Body of pancreas (tissue), 4 donors: ENCODE results near the gene LYSET.

ENCODE experiments used
- POLR2A ChIP-seq, 3 donors: fragments of 450-650 bp; IDR thresholded peaks; one replicate each; pipeline ENCODE4 v1.6.1; 2016; ENCODE audit warnings: antibody characterized with exemption in 3 of 3, mild to moderate bottlenecking in 2 of 3
- TF ChIP-seq, protein P1 (sequence below), 7 experiments: fragments of 450-650 bp in 4 of 7; fragments of 200-600 bp in 3 of 7; sonication (generic) in 3 of 7; IDR thresholded peaks; one replicate each; pipeline ENCODE4 v1.5.1; 2016 to 2019; ENCODE audit warnings: antibody characterized with exemption in 7 of 7

DNA sequence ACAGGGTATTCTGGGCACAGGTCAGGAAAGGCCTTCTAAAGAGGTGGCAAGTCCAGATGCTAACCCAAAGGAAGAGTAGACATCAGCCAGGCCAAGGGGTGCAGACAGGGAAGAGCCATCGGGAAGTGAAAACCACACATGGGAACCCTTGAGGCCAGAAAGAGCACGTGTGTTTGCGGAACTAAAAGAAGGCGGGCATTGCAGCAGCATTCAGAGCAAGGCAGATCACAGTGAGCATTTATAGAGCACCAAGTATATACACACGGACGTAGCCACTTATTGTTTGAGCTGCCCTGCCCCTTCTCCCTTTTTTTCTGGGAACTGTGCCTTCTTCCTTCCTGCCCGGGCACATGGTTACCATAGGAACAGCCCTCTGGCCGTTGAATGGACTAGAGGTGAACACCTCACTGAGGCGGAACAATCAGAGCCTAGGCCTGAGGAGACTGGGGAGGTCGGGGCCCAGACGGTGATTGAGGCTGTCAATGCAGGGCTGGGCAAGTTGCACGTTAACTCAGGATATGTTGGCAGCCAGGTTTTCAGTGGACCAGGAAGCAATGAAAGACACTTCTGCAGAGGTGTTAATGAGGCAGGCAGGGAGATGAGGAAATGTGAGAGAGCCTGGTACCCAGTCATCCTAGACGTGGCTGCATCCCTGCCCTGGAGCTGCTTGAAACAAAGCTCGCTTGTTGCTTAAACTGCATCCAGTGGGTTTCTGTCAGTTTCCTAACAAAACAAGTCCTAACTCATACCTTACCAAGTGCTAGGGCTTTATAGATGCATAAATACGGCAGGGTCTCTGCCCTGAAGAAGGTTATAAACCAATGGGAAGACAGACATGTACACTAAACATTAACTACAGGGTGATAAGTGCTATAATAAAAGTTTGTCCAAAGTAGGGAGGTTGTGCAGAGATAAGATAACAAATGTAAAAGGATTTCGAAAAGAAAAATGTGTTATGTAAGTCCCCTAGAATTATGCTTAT, 34.6 kb upstream of the LYSET start:
- TF ChIP-seq POLR2A (IDR thresholded peaks at IDR 0.05): no peak
- TF ChIP-seq, protein P1, sequence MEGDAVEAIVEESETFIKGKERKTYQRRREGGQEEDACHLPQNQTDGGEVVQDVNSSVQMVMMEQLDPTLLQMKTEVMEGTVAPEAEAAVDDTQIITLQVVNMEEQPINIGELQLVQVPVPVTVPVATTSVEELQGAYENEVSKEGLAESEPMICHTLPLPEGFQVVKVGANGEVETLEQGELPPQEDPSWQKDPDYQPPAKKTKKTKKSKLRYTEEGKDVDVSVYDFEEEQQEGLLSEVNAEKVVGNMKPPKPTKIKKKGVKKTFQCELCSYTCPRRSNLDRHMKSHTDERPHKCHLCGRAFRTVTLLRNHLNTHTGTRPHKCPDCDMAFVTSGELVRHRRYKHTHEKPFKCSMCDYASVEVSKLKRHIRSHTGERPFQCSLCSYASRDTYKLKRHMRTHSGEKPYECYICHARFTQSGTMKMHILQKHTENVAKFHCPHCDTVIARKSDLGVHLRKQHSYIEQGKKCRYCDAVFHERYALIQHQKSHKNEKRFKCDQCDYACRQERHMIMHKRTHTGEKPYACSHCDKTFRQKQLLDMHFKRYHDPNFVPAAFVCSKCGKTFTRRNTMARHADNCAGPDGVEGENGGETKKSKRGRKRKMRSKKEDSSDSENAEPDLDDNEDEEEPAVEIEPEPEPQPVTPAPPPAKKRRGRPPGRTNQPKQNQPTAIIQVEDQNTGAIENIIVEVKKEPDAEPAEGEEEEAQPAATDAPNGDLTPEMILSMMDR (IDR thresholded peaks at IDR 0.05): no peak
